T47D (cell line): Measurements from ENCODE around the gene FKBP14.

ENCODE experiments used
- DNase-seq, 2 experiments: peaks; one replicate each; pipeline versions ENCODE4 v3.0.0 to v3.0.0-alpha.2; 2011 to 2012; ENCODE audit warnings: low read depth in 1 of 2, low spot score in 1 of 2
- JUND ChIP-seq: IDR thresholded peaks from 2 replicates; pipeline ENCODE4 v1.6.1; 2012; ENCODE audit warnings: low read depth
- in situ Hi-C: cut with HindIII; loops from 2 replicates; pipeline ENCODE4 v1.10.0; 2016; ENCODE audit warnings: low sequenced_read_pairs, low pct_unique_long_range_greater_than_20kb

Gene FKBP14

DNA sequence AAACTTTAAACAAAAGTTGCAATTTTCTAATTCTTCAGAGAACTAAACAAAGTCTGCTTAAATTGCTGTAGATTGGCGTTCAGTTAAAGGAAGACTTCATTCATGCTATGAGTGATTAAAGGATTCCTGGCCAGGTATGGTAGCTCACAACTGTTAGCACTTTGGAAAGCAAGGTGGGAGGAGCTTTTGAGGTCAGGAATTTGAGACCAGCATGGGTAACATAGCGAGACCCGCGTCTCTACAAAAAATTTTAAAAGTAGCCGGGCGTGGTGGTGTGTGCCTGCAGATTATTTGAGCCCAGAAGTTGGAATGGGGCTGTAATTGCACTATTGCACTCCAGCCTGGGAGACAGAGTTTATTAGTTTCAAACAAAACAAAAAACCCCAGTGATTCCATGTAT lies 23.4 kb downstream of the FKBP14 start:
- no peak for DNase-seq
- TF ChIP-seq JUND: no peak
- in situ Hi-C loops: no loop called here

DNA sequence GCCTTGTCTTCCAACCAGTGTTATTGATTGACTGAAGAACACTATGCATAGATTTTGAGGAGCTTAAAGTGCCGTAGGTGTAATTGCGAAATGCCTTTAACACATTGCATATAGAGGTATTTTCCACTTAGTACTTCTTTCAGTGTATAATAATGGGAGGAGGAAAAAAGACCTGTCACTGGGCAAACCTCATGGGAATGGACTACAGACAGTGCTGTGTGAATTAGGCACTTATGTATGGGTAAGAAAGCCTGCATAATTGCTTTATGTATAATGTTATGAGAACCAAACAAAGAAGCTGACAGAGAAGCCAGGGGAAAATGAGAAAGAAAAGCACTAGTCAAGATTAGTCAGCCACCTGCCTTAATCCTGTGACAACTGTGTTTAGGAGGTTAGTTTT lies 24.5 kb downstream of the FKBP14 start:
- DNase-seq: peak in 1 of 2 experiments; percentile 12
- in situ Hi-C loops: no loop called here
- TF ChIP-seq JUND: no peak

DNA sequence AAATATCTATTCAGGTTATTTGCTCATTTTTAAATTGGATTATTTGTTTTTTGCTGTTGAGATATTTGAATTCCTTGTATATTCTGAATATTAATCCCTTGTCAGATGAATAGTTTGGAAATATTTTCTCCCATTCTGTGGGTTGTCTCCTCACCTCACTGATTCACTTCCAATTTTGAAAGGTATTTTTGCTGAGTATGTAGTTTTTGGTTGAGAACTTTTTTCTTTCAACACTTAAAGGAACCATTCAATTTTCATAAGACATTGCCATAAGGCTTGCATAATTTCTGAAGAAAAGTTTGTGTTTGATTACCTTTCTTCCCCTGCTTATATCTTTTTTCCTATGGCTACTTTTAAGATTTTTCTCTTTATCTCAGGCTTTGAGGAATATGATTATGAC lies 28.0 kb downstream of the FKBP14 start:
- in situ Hi-C loops: no loop called here
- no peak for DNase-seq
- no peak for TF ChIP-seq JUND

DNA sequence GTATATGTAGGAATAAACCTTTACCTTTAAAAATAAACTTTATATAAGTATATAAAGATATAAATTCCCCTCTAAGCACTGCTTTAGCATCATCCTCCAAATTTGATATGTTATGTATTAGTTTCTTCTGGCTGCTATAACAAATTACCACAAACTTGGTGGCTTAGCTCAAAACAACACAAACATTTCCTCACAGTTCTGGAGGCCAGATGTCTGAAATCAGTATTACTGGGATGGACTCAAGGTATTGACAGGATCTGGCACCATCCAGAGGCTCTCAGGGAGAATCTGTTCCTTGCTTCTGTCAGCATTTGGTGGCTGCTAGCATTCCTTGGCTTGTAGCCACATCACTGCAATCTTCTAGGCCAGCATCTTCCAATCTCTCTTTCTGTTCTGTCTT lies 30.2 kb downstream of the FKBP14 start:
- TF ChIP-seq JUND: no peak
- DNase-seq: no peak
- in situ Hi-C loops: no loop called here

DNA sequence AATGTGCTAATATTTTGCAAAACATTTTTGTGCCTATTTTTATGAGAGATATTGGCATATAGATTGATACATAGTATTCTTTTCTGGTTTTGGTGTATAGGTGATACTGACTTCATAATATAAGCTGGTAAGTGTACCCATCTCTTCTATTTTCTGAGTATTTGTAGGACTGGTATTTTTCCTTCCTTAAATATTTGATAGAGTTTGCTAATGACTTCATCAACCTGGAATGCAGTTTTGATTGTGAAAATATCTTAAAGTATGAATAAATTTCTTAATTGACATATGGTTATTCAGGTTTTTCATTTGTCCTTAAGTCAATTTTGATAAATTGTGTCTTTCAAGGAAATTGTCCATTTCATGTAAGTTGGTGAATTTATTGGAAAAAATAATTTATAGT lies 30.9 kb downstream of the FKBP14 start:
- in situ Hi-C loops: no loop called here
- no peak for TF ChIP-seq JUND
- DNase-seq: no peak

DNA sequence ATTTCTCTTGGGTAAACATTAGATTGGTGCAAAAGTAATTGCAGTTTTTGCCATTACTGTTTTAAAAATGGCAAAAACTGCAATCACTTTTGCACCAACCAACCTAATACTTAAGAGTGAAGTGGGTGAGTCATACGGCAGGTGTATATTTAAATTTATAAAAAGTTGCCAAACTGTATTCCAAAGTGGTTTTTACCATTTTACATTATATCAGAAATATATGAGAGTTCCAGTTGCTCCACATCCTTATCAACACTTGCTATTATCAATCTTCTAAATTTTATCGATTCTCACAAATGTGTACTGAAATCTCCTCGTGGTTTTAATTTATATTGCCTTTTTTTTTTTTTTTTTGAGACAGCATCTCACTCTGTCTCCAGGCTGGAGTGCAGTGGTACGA lies 33.4 kb downstream of the FKBP14 start:
- no peak for TF ChIP-seq JUND
- no peak for DNase-seq
- in situ Hi-C loops: no loop called here

DNA sequence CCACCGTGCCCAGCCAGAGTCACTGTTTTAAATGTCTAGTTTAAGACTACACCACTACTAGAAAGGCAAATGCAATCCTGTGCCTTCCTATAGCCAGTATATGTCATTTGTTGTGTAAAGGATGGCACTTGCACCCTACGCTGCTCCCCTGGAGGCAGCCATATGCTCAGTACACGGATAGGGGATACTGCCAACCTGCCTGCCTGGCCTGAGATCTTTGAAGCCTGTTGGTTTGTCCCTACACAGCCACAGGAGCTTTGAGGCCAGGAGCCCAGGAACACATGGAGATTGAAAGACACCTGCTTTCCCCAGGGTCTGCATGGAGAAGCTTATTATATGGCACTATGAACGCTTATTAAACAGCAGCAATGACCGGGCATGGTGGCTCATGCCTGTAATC lies 34.6 kb downstream of the FKBP14 start:
- DNase-seq: no peak
- in situ Hi-C loops: no loop called here
- TF ChIP-seq JUND: no peak

DNA sequence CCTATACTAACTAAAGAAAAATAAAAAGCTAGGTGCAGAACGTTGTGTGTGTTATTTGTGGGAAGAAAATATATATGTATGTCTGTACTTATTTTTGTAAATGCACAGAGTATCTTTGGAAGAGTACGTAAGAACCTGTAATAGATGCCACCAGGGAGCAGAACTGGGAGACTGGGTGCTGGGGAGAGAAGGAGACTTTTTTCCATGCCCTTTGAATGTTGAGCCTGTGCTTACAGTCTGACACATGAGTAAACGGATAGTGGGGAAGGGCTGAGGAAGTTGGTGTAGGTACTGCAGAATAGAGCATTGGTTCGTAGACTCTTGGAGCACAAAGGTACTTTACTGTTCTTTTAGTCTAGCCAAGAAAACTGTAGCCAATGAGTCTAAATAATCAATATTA lies 35.6 kb downstream of the FKBP14 start:
- TF ChIP-seq JUND: no peak
- in situ Hi-C loops: no loop called here
- peak; percentile 35 to 61 for DNase-seq

DNA sequence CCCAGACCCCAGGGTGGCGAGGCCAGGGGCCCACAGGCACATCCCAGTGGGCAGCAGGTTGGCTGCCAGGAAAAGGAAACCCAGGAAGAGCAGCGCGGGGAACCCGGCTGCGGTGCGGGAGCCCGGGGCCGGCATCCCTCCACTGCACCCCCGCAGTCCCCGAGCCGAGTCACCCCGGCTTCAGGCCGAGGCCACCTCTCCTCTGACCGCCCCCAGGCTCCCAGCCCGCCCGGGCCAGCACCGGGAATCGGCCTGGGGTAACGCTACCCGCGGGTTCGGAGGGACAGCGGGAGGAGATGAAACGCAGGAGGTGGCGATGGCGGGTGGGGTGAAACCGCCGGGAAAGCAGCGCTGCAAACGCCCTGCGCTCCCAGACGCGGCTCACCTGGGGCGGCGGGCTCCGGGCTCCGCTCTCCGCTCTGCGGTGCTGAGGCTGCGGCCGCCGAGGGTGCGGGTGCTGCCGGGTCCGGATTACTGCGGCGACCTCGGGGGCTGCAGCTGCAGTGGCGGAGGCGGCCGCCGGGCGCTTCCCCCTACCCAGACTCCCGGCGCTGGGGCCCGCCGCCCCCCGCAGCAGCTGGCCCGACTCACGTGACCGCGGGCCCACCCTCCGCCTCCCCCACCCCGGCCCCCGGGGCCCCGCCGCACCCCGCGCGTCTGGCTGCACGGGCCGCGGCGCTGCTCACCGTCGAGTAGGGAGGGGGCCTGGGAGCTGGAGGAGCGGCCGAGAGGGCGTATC lies 37.1 kb downstream of the FKBP14 start, which contains the start of gene SCRN1:
Gene SCRN1 (minus strand): TSS at position 545 of the 739 bp plus-strand sequence. CDS start 20,734 bp downstream, outside the sequence.
- DNase-seq: peak; percentile 61 to 66
- in situ Hi-C loops: no loop called here
- TF ChIP-seq JUND: no peak

DNA sequence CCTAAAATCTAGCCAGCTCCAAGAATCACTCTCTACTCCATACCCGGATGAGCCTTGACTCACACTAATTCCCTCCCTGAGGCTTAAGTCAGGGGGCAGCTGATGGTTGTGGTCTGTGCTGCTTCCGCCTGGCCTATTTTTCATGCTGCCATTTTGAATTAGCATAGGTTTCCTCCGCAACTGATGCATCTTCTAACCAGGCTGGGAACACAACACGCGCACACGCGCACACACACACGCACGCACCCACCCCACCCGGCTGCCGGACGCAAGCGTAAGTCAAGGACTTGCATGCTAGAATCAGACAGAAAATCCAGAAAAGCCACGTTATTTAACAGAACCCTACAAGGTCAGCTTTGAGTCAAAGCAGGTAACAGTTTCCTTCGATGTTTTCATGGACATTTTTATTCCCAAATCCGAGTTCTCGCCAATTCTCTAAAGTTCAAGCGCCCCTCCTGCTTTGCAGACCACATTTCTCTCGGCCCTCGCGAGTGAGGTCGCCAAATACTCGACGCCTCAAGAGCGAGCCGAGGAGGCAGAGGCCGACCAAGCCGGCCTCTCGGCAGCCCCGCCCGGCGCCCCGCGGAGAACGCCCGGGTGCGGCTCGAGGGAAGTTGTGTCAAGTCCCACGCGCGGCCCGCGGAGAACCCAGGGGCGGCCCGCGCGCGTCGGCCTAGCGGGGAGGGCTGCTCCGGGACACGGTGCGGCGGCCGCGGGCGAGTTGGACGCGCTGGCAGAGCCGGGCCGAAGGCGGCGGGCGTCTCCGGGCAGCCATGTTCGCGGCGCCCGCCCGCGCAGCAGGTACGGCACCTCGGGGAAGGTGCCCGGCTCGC lies 37.9 kb downstream of the FKBP14 start:
- DNase-seq: peak; percentile 69 to 78
- TF ChIP-seq JUND: no peak
- in situ Hi-C loops: no loop called here

DNA sequence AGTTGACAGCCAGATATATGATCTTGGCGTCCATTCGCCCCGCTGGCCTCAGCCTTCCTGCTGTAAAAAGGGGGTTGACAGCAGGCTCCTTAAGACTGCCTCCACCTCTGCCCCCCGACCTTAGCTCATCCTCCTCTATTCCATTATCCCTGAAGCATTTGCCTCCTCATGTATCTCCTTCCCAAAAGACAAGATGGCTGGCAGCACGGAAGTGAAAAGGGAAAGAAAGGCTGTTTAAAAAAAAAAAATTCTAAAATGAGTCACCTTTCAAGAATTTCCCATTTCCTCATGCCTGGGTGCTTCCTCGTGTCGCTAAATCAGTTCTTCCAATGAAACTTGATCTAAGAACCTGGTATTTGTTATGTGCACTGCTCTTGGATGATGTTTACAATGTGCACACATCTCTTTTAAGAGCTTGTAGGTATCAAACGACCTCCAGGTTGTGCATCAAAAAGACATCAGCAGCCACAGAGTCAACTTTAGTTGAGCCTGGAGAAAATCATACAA lies 38.6 kb downstream of the FKBP14 start:
- peak; percentile 56 to 77 for DNase-seq
- peak; percentile 65; the same call in 1 of the 2 replicates for TF ChIP-seq JUND
- in situ Hi-C loops: no loop called here

DNA sequence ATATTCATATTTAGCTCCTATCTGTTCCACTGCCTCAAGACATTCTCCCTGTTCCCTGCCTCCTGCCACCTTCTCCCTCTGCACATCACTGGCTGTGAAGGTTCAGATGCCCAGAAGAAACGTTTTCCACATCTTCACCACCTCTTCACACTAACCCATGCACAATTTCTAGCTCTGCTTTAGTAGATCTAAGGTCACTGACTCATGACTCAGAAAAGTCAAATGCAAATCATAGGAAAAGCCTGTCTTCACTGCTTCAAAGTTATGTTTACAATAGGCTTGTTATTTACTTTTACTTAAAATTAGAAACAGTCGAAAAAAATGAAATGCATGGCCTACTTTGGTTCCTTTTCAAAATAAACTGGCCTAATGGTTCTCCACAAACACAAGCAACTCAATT lies 39.4 kb downstream of the FKBP14 start:
- DNase-seq: no peak
- TF ChIP-seq JUND: no peak
- in situ Hi-C loops: no loop called here

DNA sequence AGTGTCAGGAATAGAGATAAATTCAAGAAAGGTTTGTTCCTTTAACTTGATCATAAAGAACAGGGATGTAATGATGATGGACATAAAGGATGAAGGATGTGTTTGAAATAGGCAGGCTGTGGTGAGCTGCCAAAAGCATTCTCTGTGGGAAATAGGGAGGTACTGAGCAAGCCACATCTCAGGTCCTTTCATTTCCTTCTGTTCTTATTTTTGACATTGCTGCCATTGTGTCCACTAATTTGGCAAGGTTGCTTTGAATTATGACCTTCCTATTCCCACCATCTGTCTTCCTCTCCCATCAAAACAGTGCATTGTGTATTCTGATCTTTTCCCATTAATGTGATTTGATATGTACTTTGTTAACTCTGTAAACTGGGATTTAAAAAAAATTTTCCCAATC lies 46.4 kb downstream of the FKBP14 start:
- in situ Hi-C loops: no loop called here
- TF ChIP-seq JUND: no peak
- no peak for DNase-seq
